ENCODE results near the gene ARNT2. TPM values are rescaled to one million over a fixed set of nuclear protein-coding genes. Genes with fewer than 3 reads are reported as not detected.

ARNT2 gene
- total and polyA plus RNA-seq, 3 donors from 2014 or later, result 34.3 to 58.7 (median 50.2) TPM

DNA sequence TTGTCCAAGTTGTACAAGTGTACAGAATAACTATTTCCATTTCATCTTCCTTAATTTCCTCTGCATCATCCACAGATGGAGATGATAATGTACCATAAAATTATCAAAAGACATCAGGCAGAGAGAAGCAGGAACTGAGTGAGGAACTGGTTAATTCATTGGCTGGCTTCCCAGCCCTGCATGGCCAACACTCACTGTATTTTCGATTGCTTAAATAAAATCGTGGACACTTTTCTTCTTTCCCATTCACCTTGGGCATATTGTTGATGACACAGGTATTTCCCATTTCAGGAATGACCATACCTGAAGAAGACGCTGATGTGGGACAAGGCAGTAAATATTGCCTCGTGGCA, 146.7 kb downstream of the ARNT2 start:
- Histone ChIP-seq H3K4me3 (no peak overlapping the region), H3K36me3 (ENCODE audit: low read depth, missing control alignments) (no peaks in the 10 kb centered on the region), H3K9me3 (no peaks in the 10 kb centered on the region), H3K27ac (no peak overlapping the region), H3K4me1 (no peaks in the 10 kb centered on the region), H3K27me3 (no peaks in the 10 kb centered on the region)
- intact Hi-C loops (cut with DNase I; ENCODE audit: low total_unique reads), result no loop called here
- no peak for DNase-seq
- WGBS, 2 donors, result 62 to 71% methylated on average over 4 of the region's 4 CpGs
- TF ChIP-seq POLR2A (IDR thresholded peaks at IDR 0.05), result no peak
- TF ChIP-seq, protein P1, sequence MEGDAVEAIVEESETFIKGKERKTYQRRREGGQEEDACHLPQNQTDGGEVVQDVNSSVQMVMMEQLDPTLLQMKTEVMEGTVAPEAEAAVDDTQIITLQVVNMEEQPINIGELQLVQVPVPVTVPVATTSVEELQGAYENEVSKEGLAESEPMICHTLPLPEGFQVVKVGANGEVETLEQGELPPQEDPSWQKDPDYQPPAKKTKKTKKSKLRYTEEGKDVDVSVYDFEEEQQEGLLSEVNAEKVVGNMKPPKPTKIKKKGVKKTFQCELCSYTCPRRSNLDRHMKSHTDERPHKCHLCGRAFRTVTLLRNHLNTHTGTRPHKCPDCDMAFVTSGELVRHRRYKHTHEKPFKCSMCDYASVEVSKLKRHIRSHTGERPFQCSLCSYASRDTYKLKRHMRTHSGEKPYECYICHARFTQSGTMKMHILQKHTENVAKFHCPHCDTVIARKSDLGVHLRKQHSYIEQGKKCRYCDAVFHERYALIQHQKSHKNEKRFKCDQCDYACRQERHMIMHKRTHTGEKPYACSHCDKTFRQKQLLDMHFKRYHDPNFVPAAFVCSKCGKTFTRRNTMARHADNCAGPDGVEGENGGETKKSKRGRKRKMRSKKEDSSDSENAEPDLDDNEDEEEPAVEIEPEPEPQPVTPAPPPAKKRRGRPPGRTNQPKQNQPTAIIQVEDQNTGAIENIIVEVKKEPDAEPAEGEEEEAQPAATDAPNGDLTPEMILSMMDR (IDR thresholded peaks at IDR 0.05), result no peak

DNA sequence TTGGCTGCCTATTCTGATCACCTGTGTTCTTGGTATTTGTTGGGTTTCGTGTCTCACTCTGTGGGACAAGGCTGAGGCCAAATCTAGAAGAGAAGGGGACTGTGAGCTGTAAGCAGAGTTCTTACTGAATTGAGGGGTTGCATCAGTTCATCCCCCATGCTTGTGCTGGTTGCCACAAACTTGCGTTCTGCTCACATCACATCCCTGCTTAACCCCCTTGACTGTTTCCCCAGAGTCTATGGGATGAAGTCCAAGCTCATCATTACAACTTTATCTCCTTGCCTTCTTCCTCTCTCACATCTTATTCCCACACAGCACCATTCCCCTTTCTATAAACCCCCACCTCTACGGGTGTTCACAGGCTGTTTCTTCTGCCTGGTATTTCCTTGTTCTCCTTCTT, 147.2 kb downstream of the ARNT2 start:
- Histone ChIP-seq H3K4me1 (no peaks in the 10 kb centered on the region), H3K27ac (no peak overlapping the region), H3K4me3 (no peak overlapping the region), H3K9me3 (no peaks in the 10 kb centered on the region), H3K36me3 (ENCODE audit: low read depth, missing control alignments) (no peaks in the 10 kb centered on the region), H3K27me3 (no peaks in the 10 kb centered on the region)
- DNase-seq, result no peak
- 91 to 99% methylated on average over 3 of the region's 3 CpGs for WGBS, 2 donors
- intact Hi-C loops (cut with DNase I; ENCODE audit: low total_unique reads), result no loop called here
- TF ChIP-seq POLR2A (IDR thresholded peaks at IDR 0.05), result no peak
- TF ChIP-seq, protein P1 (IDR thresholded peaks at IDR 0.05), result no peak

DNA sequence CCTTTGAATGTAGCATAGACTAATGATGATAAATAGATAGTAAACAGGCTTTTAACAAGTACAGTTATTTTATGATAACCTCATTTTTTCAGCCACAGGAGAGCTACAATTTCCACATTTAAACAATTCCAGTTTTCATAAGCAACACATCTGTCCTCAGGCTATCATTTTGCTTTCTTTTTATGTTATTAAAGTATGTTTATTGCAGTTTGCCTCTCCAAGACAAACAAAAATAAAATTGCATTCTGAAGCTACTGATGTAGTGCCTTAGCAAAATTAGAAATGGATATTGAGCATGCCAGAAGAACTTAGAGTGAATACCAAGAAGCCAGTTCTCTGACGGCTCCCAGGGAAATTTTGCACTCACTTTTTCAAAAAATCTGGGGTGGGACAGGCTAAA, 150.4 kb downstream of the ARNT2 start:
- Histone ChIP-seq H3K27me3 (no peaks in the 10 kb centered on the region), H3K9me3 (no peaks in the 10 kb centered on the region), H3K4me3 (no peak overlapping the region), H3K4me1 (no peaks in the 10 kb centered on the region), H3K36me3 (ENCODE audit: low read depth, missing control alignments) (no peaks in the 10 kb centered on the region), H3K27ac (no peak overlapping the region)
- DNase-seq, result no peak
- TF ChIP-seq, protein P1 (IDR thresholded peaks at IDR 0.05), result no peak
- TF ChIP-seq POLR2A (IDR thresholded peaks at IDR 0.05), result no peak
- WGBS, 2 donors, result 50 to 65% methylated on average over 1 of the region's 1 CpG
- intact Hi-C loops (cut with DNase I; ENCODE audit: low total_unique reads), result no loop called here

DNA sequence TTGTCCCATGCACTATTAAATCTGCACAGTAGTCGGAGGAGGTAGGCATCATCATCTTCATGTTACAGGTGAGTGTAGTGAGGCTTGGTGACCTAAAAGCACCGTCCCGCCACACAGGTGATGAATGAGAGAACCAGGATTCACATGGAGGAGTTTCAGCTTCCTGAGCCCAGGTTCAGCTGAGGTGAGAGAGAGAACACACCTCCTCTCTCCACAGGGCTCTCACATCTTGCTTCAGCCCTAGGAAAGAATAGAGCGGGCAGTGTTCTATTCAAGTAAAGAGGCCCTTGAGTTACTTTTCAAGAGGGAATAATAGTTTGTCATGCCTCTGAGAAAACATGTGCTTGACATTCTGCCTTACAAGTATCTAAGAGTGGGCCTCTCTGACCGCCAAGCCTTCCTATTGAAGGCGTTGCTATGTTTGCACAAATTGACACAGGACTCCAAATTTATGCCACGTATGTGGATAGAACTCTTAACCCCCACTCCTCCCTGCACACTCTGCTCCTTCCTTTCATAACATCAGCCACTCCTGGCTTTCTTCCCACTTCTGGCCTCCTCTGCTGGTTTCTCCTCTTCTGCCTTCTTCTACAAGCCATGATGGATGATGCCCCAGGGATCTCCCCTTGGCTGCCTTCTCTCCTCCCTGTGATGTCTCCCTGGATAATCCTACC, 152.6 kb downstream of the ARNT2 start:
- TF ChIP-seq, protein P1 (IDR thresholded peaks at IDR 0.05), result no peak
- TF ChIP-seq POLR2A (IDR thresholded peaks at IDR 0.05), result no peak

More for the DNA sequence above, 152.6 kb downstream of the ARNT2 start:
- Histone ChIP-seq H3K27ac (no peak overlapping the region), H3K27me3 (no peaks in the 10 kb centered on the region), H3K36me3 (ENCODE audit: low read depth, missing control alignments) (no peaks in the 10 kb centered on the region), H3K9me3 (no peaks in the 10 kb centered on the region), H3K4me1 (no peaks in the 10 kb centered on the region), H3K4me3 (no peak overlapping the region)
- 86 to 89% methylated on average over 7 of the region's 7 CpGs for WGBS, 2 donors
- no peak for DNase-seq
- intact Hi-C loops (cut with DNase I; ENCODE audit: low total_unique reads), result no loop called here

All from testis (tissue), 3 donors.